ENCODE measurements around the gene MFSD1.

MFSD1 gene

GRCh38 chr3:158801696-158802408, at the start of gene MFSD1:
MFSD1 (plus strand) TSS chr3:158802054; CDS start chr3:158802153, 99 bp downstream.
- peak; percentile 91 for DNase-seq

- no peak for DNase-seq
Observed at GRCh38 chr3:158753854-158754253, 48.0 kb upstream of the MFSD1 start.

DNA sequence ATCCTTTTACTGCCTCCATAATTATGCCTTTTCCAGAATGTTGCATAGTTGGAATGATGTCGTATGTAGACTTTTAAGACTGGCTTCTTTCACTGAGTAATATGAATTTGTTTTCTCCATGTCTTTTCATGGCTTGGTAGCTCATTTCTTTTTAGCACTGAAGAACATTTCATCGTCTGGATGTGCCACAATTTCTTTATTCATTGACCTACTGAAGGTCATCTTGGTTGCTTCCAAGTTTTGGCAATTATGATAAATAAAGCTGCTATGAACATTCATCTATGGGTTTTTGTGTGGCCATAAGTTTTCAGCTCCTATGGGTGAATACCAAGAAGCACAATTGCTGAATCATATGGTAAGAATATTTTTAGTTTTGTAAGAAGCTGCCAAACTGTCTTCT, 46.4 kb upstream of the MFSD1 start:
- DNase-seq, result no peak

- no peak for DNase-seq
Observed at GRCh38 chr3:158761350-158761749, 40.5 kb upstream of the MFSD1 start.

- no peak for DNase-seq
Observed at GRCh38 chr3:158762701-158763100, 39.2 kb upstream of the MFSD1 start.

DNA sequence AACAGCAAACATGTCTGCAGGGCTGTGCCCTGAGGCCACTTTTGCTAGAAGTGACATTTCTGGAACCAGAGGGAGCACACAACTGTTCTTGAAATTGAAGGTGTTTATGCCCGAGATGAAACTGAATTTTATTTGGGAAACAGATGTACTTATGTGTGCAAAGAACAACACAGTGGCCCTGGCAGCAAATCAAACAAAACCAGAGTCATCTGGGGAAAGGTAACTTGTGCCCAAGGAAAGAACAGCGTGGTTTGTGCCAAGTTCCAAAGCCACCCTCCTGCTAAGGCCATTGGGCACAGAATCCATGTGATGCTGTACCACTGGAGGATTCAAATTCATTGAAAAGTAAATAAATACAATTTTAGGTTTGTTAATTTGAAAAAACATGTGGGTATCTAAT, 38.4 kb upstream of the MFSD1 start:
- DNase-seq, result no peak

- DNase-seq, result no peak
Observed at GRCh38 chr3:158765518-158766205, 36.2 kb upstream of the MFSD1 start.

DNA sequence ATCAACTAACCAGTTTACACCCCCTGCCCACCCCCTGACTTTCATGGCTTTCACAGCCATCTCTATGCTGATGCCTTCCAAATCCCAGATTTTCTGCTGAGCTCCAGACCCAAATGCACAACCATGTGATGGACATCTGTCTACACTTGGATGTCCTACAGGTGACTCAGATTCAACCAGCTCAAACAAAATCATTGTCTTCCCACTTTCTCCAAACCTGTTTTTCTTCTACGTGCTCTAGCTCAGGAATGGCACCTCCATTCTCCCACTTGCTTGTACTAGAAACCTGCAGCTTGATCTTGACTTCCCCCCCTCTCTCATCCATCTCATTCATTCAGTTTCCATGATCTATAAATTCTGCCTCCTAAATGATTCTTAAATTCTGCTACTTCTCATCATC, 35.5 kb upstream of the MFSD1 start:
- DNase-seq, result no peak

- DNase-seq, result no peak
Observed at GRCh38 chr3:158768361-158768787, 33.5 kb upstream of the MFSD1 start.

DNA sequence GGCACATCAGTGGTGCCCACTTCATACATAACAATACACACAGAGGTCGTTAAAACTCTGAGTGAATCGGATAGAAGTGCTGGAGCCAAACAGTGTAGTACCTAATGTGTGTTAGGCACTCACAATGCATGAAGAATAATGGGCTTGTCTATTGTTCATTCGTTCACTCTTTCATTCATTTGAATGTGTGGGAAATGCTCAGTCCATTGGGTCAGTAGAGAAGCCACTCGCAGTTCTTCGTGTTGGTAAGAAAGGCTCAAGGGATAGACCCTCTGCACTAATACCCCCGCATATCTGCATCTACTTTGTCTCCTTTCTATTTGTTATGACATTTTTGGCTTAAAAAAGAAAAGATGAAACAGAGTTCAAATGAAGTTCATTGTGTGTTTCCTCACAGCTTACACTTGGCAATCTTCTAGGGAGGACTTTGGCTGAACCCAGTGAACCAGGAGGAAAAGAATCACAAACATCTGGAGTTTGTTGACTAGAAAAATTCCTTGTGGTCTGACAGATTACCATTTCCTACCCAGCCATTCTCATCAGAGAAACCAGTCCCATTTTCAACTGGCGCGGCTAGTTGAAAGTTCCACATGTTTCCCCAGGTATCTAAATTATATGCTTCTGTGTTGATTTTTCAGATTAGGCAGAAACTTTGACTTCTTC, 32.8 kb upstream of the MFSD1 start:
- no peak for DNase-seq

GRCh38 chr3:158769549-158769948, 32.3 kb upstream of the MFSD1 start:
- DNase-seq, result no peak

GRCh38 chr3:158769952-158770740, 31.7 kb upstream of the MFSD1 start:
- no peak for DNase-seq

- DNase-seq, result no peak
Observed at GRCh38 chr3:158770741-158771350, 31.0 kb upstream of the MFSD1 start.

DNA sequence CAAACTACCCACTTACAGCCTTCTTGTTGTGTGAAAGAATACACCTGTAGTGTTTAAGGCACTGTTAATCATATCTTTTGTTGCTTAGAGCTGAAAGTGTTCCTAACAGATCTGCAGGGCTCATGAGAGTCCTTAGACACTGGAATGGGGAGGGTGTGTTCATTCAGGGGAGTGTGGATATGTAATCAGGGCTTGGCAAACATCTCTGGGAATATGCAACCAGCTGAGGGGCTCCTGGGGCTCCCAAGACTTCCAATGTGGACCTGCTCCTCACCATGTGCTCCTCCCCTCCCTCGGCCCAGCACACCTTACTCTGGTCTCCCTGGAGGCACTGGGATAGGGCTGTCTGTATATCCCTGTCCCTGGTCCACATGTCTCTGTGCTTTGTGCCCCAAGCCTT, 30.3 kb upstream of the MFSD1 start:
- DNase-seq, result no peak

DNA sequence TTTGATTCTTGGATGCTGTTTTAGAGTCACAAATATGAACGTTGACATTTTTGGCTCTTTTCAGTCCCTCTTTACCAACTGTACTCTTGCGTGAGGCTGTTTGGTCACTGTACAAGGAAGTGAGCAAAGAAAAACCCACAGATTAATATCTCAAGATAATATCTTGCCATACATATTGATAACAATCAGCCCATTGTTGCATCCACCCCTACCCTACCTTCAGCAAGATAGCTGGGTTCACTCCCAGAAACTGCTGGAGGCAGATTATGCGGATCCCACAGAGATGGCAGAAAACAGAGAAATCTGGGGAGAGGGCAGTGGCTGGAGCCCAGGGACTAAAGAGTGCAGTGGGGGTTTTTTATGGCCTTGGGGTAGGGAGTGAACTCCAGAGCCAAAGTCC, 29.9 kb upstream of the MFSD1 start:
- no peak for DNase-seq

GRCh38 chr3:158773166-158773565, 28.7 kb upstream of the MFSD1 start:
- DNase-seq, result no peak

DNA sequence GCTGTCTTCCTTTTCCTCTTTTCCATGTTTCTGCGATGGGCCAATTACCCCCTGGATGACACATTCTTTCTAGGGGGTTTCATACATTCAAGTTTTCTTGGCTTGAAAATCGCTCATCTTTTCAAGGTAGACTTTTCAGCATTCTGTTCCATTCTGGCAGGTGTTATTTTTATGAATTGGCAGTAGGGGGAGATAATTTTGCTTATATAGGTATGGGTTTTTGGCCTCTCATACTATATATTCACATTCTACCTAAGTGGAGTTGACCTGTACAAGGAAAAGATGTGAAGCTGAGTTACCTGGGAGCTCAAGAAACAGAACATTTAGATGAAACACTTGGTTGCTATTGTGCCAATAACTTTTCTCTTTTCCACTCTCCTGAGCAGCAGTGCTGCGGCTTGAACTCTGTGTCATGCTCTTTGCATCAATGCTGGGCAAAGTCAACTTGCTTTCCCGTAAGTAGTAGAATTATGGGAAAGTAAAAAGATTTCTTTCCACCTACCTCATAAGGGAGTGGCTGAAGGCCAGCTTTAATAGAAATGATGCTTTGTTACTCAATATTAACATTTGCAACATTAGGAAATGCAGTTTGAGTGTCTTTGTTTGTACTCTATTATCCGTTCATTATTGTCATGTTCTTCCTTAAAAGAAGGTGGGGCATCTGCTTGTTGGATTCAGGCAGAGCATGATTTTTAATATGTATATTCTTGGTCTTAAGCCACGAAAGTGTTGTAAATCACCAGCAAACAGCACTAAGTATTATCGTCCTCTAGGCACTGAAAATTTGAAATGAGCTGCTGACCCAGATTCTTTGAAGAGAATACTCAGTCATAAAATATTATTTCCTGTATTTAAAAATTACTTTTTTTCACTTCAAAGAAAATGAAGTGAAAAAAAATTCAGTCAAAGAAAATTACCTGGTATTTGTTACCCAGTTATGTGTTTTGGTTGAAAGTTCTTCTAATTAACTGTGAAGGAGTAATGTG, 27.7 kb upstream of the MFSD1 start:
- no peak for DNase-seq

GRCh38 chr3:158774965-158775364, 26.9 kb upstream of the MFSD1 start:
- no peak for DNase-seq

DNA sequence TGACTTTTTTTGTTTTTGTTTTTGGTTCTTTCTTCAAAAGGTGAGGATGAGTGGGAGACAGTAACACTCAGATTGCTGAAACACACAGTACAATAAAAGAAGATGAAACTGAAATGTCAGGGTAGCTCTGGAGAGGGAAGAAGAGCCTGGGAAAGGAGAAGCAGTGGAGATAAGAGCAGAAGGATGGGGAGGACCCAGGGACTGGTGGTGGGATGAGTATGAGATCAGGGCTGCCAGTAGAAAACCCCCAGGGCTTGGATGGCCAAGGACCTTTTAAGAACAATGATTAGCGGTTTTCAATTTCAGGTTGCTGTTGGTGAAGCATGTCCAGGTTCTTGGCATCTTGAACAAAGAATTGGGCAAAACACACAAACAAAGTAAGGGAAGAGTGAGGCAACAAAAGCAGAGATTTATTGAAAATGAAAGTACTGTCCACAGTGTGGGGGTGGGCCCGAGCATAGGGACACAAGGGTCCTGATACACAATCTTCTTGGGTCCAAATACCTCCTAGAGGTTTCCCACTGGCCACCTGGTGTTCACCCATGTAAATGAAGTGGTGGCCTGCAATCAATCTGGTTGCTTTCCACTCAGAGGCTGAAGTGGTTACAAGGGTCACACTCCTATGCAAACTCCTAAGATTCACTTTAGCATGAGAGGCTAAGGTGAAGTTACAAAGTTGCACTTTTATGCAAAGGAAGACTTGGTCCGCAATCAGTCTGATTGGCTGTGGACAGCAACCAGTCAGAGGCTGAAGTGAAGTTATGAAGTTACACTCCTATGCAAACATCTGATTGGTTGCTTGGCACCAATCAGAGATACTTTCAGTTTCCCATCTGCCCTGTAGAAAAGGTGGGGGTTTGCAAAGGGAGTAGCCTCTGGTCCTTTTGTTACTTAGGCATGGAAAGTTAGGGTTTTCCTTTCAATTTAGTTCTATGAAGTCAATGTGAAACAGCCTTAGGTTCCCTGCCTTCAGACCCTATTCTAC, 26.1 kb upstream of the MFSD1 start:
- DNase-seq, result no peak

- no peak for DNase-seq
Observed at GRCh38 chr3:158776531-158776930, 25.3 kb upstream of the MFSD1 start.

Data from COR-L47 (cell line).